HT-29 (cell line): ENCODE results near the gene LSM3. TPM values are rescaled to one million over a fixed set of nuclear protein-coding genes. Genes with fewer than 3 reads are reported as not detected.

Source experiments
- DNase-seq: peaks from one replicate; pipeline ENCODE4 v3.0.0-alpha.2; 2015; ENCODE audit warnings: low spot score
- total RNA-seq: library from RNA; depleted of rRNA; stranded (reverse); fragments of >200 nt; shearing (Covaris generic); gene quantifications from 2 replicates; pipeline ENCODE4 v1.2.3, GENCODE V29; 2014

LSM3 gene
- total RNA-seq, 1 experiment from 2014 or later, result 7.1 TPM

DNA sequence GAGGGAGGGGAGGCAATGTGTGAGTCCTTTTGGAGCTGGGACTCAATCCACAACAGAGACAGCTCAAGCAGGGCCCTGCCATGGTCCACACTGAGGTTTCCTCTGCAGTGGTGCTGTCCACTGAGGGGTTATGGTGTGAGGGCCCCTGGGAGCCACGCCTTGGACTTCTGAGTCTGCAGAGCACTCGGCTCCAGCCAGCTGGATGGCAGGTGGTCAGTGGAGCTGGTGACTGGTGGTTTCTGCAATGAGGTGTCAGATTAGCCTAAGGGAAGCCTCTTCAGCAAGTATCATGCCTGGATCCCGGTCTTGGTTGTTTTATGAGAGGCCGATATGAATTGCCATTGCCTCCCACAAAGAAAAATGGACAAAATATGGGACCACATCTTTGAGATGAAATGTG lies 21.7 kb downstream of the LSM3 start:
- DNase-seq, result no peak

DNA sequence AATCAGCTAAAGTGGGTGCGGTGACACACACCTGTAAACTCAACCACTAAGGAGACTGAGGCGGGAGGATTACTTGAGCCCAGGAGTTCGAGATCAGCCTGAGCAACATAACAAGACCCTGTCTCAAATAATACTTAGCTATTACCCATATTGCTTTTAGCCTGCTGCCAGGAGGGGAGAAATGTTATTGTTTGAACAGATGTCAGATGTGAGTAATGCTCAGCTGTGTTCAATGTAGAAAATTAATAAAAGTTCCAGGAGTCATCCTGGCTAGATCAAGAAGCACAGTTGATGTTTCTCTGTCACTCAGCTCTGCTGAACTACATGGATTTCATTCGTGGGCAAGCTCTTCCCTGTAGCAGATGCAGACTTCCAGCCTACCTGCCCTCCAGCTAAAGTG lies 22.2 kb downstream of the LSM3 start:
- DNase-seq, result no peak

GRCh38 chr3:14201940-14202684 lies 23.5 kb downstream of the LSM3 start:
- no peak for DNase-seq

- DNase-seq, result no peak
These were observed 24.4 kb downstream of the LSM3 start for GRCh38 chr3:14202874-14203520.

GRCh38 chr3:14203521-14204079 lies 25.0 kb downstream of the LSM3 start:
- peak; percentile 63 for DNase-seq

- DNase-seq, result no peak
These were observed 26.1 kb downstream of the LSM3 start for GRCh38 chr3:14204515-14205284.

GRCh38 chr3:14206548-14207177 lies 28.0 kb downstream of the LSM3 start:
- DNase-seq, result no peak

DNA sequence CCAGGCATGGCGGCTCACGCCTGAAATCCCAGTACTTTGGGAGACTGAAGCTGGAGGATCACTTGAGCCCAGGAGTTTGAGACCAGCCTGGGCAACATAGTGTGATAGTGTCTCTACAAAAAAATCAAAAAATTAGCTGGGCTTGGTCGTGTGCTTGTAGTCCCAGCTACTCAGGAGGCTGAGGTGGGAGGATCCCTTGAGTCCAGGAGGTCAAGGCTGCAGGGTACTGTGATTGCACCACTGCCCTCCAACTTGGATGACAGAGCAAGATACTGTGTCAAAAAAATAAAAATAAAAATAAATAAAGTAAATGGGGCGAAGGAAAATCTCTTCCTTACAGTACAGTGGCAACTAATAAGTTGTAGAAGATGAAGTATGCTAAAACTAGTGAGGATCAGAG lies 29.6 kb downstream of the LSM3 start:
- DNase-seq, result no peak

GRCh38 chr3:14208977-14209394 lies 30.4 kb downstream of the LSM3 start:
- no peak for DNase-seq

DNA sequence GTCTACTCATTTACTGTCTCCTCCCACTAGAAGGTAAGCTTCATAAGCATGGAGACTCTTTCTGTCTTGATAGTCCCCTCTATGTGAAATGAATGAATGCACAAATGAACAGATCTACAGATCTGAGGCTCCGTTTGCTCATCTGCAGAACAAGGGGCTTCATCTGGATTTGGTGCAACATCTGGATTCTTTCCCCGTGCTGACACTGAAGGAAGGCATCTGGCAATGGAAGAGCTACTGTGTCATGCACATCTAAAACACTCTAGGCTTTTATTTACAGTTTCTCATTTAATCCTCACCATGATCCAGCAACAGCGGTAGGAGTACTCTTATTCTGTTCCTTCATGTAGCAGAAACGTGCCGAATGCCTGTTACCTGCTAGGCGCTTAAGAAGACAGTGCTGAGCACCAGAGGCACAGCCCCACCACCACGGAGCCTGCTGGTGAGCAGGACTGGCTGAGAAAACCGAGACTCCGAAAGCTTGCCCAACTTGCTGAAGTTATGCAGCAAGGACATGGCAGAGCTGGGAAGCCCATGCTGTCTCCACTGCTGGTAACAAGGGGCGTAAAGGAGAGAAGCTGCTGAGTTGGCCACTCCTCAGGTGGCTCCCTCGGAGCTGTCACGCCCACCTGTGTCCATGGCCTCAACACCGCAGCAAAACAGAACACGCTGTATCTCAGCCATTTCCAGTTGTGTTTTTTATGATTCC lies 31.1 kb downstream of the LSM3 start:
- no peak for DNase-seq

DNA sequence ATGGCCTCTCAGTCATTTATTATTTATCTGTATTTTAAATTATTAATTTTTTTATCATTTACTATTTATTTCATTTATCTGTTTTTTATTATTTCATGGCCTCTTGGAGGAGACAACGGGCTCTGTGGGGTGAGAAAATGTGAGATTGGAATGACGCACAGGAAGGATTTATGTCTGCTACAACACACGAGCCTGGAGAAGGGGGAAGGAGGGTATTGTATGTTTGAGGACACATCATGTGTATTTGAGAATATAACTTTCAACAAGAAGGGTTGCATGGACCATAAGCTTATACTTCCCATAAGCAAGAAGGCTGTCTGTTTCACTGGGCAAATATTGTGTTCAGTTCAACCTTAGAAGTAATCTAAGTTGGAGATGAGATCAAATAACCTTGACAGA lies 31.7 kb downstream of the LSM3 start:
- no peak for DNase-seq

GRCh38 chr3:14210843-14211594 lies 32.4 kb downstream of the LSM3 start:
- DNase-seq, result no peak

DNA sequence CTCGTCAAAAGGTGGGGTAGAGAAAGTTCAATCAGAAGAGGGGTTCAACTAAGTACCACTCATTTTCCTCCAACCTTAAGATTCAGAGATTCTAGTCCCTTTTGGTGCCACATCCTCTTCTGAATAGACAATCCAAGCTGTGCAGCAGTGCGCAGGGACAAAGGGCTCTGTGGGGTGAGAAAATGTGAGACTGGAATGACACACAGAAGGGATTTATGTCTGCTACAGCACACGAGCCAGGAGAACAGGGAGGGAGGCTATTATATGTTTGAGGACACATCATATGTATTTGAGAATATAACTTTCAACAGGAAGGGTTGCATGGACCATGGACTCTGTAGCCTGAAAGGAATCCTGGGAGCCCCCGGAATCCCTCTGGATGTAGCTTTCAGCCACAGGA lies 33.0 kb downstream of the LSM3 start:
- DNase-seq, result no peak

GRCh38 chr3:14212032-14212431 lies 33.4 kb downstream of the LSM3 start:
- DNase-seq, result no peak

DNA sequence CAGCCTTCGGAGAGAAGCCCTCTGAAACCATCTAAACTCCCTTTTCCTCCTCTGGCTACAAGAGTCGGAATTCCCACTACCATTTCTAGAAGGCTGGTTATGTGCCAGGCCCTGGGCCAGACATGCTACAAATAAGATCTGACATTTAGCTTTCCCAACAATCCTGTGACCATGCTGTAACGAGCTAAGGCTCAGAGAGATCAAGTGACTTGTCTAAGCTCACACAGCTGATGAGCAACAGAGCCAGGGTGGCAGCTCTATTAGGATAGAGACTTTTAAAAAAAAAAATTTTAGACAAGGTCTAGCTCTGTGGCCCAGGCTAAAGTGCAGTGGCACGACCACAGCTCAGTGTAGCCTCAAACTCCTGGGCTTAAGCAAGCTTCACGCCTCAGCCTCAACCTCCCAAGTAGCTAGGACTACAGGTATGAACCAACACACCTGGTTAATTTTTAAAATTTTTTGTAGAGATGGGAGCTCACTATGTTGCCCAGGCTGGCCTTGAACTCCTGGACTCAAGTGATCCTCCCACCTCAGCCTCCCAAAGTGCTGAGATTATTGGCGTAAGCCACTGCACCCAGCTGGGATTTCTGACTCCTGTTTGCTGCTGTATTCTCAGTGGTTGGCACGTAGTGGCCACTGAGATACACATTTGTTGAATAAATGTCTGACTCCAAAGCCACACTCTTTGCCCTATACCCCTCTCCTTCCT lies 34.6 kb downstream of the LSM3 start:
- no peak for DNase-seq

GRCh38 chr3:14214764-14215163 lies 36.1 kb downstream of the LSM3 start:
- DNase-seq, result no peak

DNA sequence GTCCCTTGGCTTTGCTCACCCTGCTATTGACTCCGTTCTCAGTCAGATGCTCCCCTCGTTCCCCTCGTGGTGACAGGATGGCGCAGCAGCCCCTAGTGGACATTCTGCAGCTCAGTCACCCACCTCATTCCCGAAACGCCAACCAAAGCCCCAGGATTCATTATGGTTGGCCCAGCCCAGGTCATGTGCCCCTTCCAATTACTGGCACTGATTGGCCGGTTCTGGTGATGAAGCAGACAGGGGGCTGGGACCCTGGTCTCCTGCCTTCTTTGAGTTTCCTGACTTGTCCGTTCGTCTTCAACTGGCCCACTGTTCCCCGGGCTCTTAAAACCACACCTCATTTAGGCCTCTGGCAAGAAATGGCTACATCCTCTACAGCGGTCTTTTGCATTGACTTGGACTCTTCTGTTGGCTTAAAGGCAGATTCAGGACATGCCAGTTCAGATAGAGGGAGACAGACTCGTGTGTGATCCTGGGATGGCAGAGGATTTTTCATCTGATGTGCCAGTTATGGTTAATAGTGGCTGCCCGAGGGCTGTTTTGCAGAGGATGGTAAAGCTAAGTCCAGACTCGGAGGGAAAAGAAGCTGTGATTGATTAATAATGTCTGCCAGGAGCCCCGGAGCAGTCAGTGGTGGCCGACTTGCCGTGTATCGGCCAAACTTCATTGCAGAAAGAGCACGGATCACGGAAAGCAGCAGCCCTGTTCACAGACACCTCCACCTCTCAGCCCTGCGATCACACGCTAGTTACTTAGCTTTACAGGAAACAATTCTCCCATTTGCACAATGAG lies 37.8 kb downstream of the LSM3 start:
- no peak for DNase-seq

GRCh38 chr3:14218355-14218754 lies 39.7 kb downstream of the LSM3 start:
- DNase-seq, result no peak

DNA sequence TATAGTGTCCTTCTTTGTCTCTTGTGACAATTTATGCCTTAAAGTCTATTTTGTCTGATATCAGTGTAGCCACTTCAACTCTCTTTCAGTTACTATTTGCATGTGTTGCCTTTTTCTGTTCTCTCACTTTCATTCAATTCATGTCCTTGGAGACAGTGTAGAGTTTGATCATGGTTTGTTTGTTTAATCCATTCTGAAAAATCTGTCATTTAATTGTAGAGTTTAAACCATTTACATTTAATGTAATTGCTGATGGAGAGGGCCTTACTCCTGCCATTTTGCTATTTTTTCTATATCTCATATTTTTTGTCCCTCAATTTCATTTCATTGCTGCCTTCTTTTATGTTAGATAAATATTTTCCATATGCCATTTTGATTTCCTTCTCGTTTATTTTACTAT lies 42.3 kb downstream of the LSM3 start:
- DNase-seq, result no peak
